HG03135 (cell line): Measurements from ENCODE around the gene MPHOSPH9.

Experiments
- ATAC-seq: cut with Tn5 transposase; IDR thresholded peaks from one replicate; pipeline ENCODE4 v1.9.1; 2021; ENCODE audit warnings: mild to moderate bottlenecking, moderate library complexity; ENCODE audit not compliant: unreplicated experiment

MPHOSPH9 gene

GRCh38 chr12:123106640-123107359 lies 126.1 kb downstream of the MPHOSPH9 start:
- ATAC-seq: no peak

GRCh38 chr12:123105211-123105826 lies 127.6 kb downstream of the MPHOSPH9 start:
- no peak for ATAC-seq

- no peak for ATAC-seq
These were observed 128.1 kb downstream of the MPHOSPH9 start for GRCh38 chr12:123104809-123105208.
